OCI-LY1 (cell line): ENCODE data around the gene FANCI.

Experiments used
- CTCF ChIP-seq: fragments of 200-600 bp; sonication (generic), shearing (Covaris generic); IDR thresholded peaks from 2 replicates; pipeline ENCODE4 v1.5.1; 2017; ENCODE audit warnings: mild to moderate bottlenecking, antibody characterized with exemption, low read length, moderate library complexity, mixed read lengths
- EZH2 ChIP-seq: fragments of 200-600 bp; sonication (generic), shearing (Covaris generic); IDR thresholded peaks from 2 replicates; pipeline ENCODE4 v1.8.0; 2017; ENCODE audit warnings: borderline replicate concordance, mixed run types, mild to moderate bottlenecking, antibody characterized with exemption, low read length, moderate library complexity, mixed read lengths

GRCh38 chr15:89291934-89292438 is 48.2 kb downstream of the FANCI start:
- no peak for TF ChIP-seq CTCF
- no peak for TF ChIP-seq EZH2
